GM21717 (cell line): ENCODE data around the gene GPR137C.

ENCODE experiments used
- ATAC-seq: cut with Tn5 transposase; IDR thresholded peaks from one replicate; pipeline ENCODE4 v1.9.1; 2021; ENCODE audit warnings: mild to moderate bottlenecking, moderate library complexity; ENCODE audit not compliant: unreplicated experiment

GPR137C gene

DNA sequence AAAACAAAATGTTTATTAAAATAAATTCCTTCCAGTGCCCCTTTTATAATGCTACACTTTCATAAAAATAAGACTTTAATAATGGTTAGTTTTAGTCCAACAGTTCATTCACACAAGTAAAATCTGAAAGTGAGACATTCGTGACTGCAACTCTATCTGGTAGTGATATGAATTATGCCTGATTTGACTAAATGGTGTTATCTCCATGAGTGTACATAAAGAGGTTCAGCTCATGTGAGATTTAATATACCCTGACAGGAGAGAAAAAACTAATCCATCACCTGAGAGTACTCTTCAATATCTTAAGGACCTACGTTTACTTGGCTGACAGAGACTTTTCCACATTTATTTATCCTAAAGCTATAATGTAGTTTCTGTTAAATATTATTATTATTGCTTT, 108.7 kb downstream of the GPR137C start:
- no peak for ATAC-seq

DNA sequence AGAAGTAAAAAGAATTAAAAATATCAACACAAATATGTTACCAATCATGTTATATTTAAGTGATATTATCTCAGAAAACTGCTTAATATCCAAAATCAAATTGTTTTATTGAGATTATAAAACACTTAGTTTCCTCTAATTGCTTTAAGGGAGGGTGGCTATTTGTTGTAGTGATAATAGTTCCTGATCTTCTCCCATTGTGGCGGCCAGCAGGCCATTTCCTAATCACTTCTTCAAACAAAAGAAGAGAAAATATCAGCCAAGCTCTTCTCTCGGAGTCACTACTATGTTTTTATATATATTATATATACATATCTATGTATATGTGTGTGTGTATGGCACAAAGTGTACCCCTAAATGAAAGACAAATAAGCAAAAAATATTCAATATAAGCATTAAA, 111.2 kb downstream of the GPR137C start:
- no peak for ATAC-seq

DNA sequence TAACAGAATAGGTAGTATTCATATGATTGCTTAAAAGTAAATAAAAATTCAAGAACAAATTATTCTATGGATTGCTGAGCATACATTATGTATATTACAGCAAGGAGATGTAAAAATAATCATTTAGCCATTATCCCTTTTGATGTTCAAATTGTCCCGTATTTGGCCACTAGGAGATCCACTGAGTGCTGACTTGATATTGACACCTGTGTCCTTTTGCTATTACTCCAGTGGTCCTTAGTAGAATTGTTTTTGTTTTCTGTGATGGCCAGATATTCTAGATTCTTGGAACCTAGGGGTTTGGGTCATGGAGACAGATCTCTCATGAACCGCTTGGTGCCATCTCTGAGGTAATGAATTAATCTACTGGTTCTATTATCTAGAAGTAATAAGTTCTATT, 126.0 kb downstream of the GPR137C start:
- no peak for ATAC-seq

DNA sequence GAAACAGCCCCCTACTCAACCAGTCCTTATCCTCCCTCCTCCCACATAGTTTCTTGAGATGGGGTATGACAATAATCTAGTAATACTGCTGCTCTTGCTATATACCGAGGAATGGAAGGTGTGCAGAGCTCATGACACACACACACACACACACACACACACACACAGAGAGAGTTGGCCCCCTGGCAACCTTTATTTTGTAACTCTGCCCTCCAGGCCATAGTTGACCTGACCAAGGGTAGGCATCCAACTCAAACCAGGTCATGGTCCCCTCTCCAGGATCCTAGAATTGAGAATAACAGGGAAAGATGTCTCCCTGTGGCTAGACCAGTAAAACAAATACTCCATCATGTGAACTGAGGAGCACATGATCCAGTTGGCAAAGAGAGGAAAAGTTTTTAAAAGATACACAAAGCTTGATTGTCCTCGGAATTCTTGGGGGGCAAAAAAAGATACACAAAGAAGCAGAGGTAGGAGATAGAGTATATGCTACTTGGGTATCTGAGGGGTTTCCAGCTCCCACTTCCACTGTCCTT, 131.4 kb downstream of the GPR137C start:
- no peak for ATAC-seq

DNA sequence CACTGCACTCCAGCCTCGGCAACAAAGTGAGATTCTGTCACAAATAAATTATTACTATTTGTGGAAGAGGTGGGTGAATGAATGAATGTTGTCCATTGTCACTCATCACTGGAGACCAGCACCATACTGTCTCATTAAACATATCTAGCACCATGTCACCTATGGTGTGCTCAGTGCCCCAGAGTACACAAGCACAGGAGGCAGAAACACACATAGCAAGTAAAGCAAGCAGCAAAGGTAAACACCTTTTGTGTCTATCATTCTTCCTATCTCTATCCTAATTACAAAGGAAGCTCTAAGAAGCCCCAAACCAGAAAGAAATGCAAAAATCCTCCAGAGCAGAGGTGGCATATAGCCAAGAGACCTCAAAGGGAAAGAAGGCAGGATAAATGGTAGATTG, 133.5 kb downstream of the GPR137C start:
- no peak for ATAC-seq
